D721Med (cell line): ENCODE results near the gene ANKRD44.

Experiments used
- DNase-seq: peaks from one replicate; pipeline ENCODE4 v3.0.0; 2011; ENCODE audit warnings: low spot score; ENCODE audit not compliant: insufficient read length
- FAIRE-seq: peaks from 2 replicates; lab custom pipeline; 2011; peaks lifted over from hg19 to GRCh38; lab: Jason Lieb, UNC
- CTCF ChIP-seq: IDR thresholded peaks from 2 replicates; pipeline ENCODE4 v1.5.1; 2012; ENCODE audit warnings: mild to moderate bottlenecking, control low read depth; ENCODE audit not compliant: insufficient read depth; ENCODE audit errors: missing control alignments

The ANKRD44 gene

GRCh38 chr2:196957881-196958525 is 352.6 kb downstream of the ANKRD44 start:
- no peak for FAIRE-seq
- no peak for TF ChIP-seq CTCF
- no peak for DNase-seq

- DNase-seq (no peak), FAIRE-seq (no peak)
- TF ChIP-seq CTCF = no peak
These were observed 353.1 kb downstream of the ANKRD44 start for GRCh38 chr2:196957442-196957841.

- no peak for FAIRE-seq
- no peak for TF ChIP-seq CTCF
- DNase-seq = no peak
These were observed 354.5 kb downstream of the ANKRD44 start for GRCh38 chr2:196956069-196956468.

GRCh38 chr2:196955036-196955435 is 355.5 kb downstream of the ANKRD44 start:
- FAIRE-seq = no peak
- no peak for DNase-seq
- TF ChIP-seq CTCF = no peak

GRCh38 chr2:196954001-196954400 is 356.6 kb downstream of the ANKRD44 start:
- no peak for DNase-seq
- no peak for TF ChIP-seq CTCF
- FAIRE-seq = no peak

GRCh38 chr2:196952936-196953335 is 357.6 kb downstream of the ANKRD44 start:
- TF ChIP-seq CTCF = no peak
- FAIRE-seq (no peak), DNase-seq (no peak)

- no peak for TF ChIP-seq CTCF
- FAIRE-seq (no peak), DNase-seq (no peak)
These were observed 358.6 kb downstream of the ANKRD44 start for GRCh38 chr2:196951973-196952372.
